ENCODE data around the gene FASN.

Gene FASN

GRCh38 chr17:82062076-82062983 lies 35.7 kb downstream of the FASN start:
- DNase-seq (ENCODE audit: extremely low spot score) = no peak
- ChIA-PET CTCF (no interaction called here), POLR2A (interaction anchor here (1.3 to 6.8 kb wide), 3 partner anchors 8 to 27 kb away, joined by 5 to 46 read pairs (median 6); partner anchors contain the start of genes DCXR, GPS1 and RFNG)
- TF ChIP-seq LEF1 (IDR thresholded peaks at IDR 0.05; ENCODE audit: borderline replicate concordance) = no peak
- TF ChIP-seq L3MBTL2 (conservative IDR thresholded peaks at IDR 0.05) = no peak
- TF ChIP-seq CTBP1 (IDR thresholded peaks at IDR 0.05; ENCODE audit: borderline replicate concordance) = no peak
- no peak for TF ChIP-seq NFRKB (IDR thresholded peaks at IDR 0.05)
- TF ChIP-seq FOXA1 (IDR thresholded peaks at IDR 0.05) = no peak
- no peak for TF ChIP-seq TARDBP (IDR thresholded peaks at IDR 0.05)
- no peak for TF ChIP-seq FOXK2 (IDR thresholded peaks at IDR 0.05)
- no peak for TF ChIP-seq ARNT (IDR thresholded peaks at IDR 0.05)
- no peak for TF ChIP-seq ZNF384 (IDR thresholded peaks at IDR 0.05)
- no peak for TF ChIP-seq HDGF (IDR thresholded peaks at IDR 0.05; ENCODE audit: borderline replicate concordance)
- no peak for TF ChIP-seq SP1 (IDR thresholded peaks at IDR 0.05)
- TF ChIP-seq ELF4 (IDR thresholded peaks at IDR 0.05) = no peak
- TF ChIP-seq SUZ12 (IDR thresholded peaks at IDR 0.05) = no peak
- TF ChIP-seq PKNOX1 (IDR thresholded peaks at IDR 0.05) = no peak

GRCh38 chr17:82061047-82061925 lies 36.8 kb downstream of the FASN start:
- no peak for TF ChIP-seq FOXA1 (IDR thresholded peaks at IDR 0.05)
- TF ChIP-seq BHLHE40 (IDR thresholded peaks at IDR 0.05; ENCODE audit: borderline replicate concordance) = no peak
- no peak for TF ChIP-seq HDGF (IDR thresholded peaks at IDR 0.05; ENCODE audit: borderline replicate concordance)
- no peak for TF ChIP-seq ARNT (IDR thresholded peaks at IDR 0.05)
- TF ChIP-seq TARDBP (IDR thresholded peaks at IDR 0.05) = no peak
- TF ChIP-seq ZNF384 (IDR thresholded peaks at IDR 0.05) = no peak
- no peak for TF ChIP-seq SUZ12 (IDR thresholded peaks at IDR 0.05)
- TF ChIP-seq NFRKB (IDR thresholded peaks at IDR 0.05) = no peak
- no peak for TF ChIP-seq CTBP1 (IDR thresholded peaks at IDR 0.05; ENCODE audit: borderline replicate concordance)
- no peak for TF ChIP-seq PKNOX1 (IDR thresholded peaks at IDR 0.05)
- no peak for TF ChIP-seq FOXM1 (IDR thresholded peaks at IDR 0.05; ENCODE audit: borderline replicate concordance)
- no peak for TF ChIP-seq L3MBTL2 (conservative IDR thresholded peaks at IDR 0.05)
- TF ChIP-seq ELF4 (IDR thresholded peaks at IDR 0.05) = no peak
- no peak for TF ChIP-seq SP1 (IDR thresholded peaks at IDR 0.05)
- no peak for TF ChIP-seq LEF1 (IDR thresholded peaks at IDR 0.05; ENCODE audit: borderline replicate concordance)
- no peak for DNase-seq (ENCODE audit: extremely low spot score)
- CTCF ChIA-PET = no interaction called here
- POLR2A ChIA-PET = interaction anchor here (1.1 to 6.8 kb wide), 6 partner anchors 7 to 37 kb away, joined by 3 to 46 read pairs (median 5); partner anchors contain the start of genes DCXR, FASN, GPS1 and RAC3

- no peak for DNase-seq (ENCODE audit: extremely low spot score)
- no peak for TF ChIP-seq ARNT (IDR thresholded peaks at IDR 0.05)
- TF ChIP-seq CTBP1 (IDR thresholded peaks at IDR 0.05; ENCODE audit: borderline replicate concordance) = no peak
- no peak for TF ChIP-seq ELF4 (IDR thresholded peaks at IDR 0.05)
- no peak for TF ChIP-seq SUZ12 (IDR thresholded peaks at IDR 0.05)
- no peak for TF ChIP-seq LEF1 (IDR thresholded peaks at IDR 0.05; ENCODE audit: borderline replicate concordance)
- TF ChIP-seq ZNF384 (IDR thresholded peaks at IDR 0.05) = no peak
- POLR2A ChIA-PET = interaction anchor here (1.1 to 6.8 kb wide), 5 partner anchors 6 to 38 kb away, joined by 3 to 46 read pairs (median 4); partner anchors contain the start of genes DCXR, FASN, GPS1 and RAC3
- CTCF ChIA-PET = no interaction called here
Observed at GRCh38 chr17:82060614-82061013, 37.4 kb downstream of the FASN start.

- POLR2A ChIA-PET = interaction anchor here (1.1 to 1.9 kb wide), 3 partner anchors 22 to 38 kb away, joined by 3 to 6 read pairs (median 4); partner anchors contain the start of genes DCXR and FASN
- TF ChIP-seq FOXA1 (IDR thresholded peaks at IDR 0.05) (no peak), SP1 (IDR thresholded peaks at IDR 0.05) (no peak), LEF1 (IDR thresholded peaks at IDR 0.05; ENCODE audit: borderline replicate concordance) (no peak), ELF4 (IDR thresholded peaks at IDR 0.05) (no peak), L3MBTL2 (conservative IDR thresholded peaks at IDR 0.05) (no peak), CTBP1 (IDR thresholded peaks at IDR 0.05; ENCODE audit: borderline replicate concordance) (no peak), ARNT (IDR thresholded peaks at IDR 0.05) (no peak), BHLHE40 (IDR thresholded peaks at IDR 0.05; ENCODE audit: borderline replicate concordance) (no peak), FOXK2 (IDR thresholded peaks at IDR 0.05) (no peak), PKNOX1 (IDR thresholded peaks at IDR 0.05) (no peak), ZNF384 (IDR thresholded peaks at IDR 0.05) (no peak), FOXM1 (IDR thresholded peaks at IDR 0.05; ENCODE audit: borderline replicate concordance) (no peak), TARDBP (IDR thresholded peaks at IDR 0.05) (no peak), SUZ12 (IDR thresholded peaks at IDR 0.05) (no peak), NFRKB (IDR thresholded peaks at IDR 0.05) (no peak), HDGF (IDR thresholded peaks at IDR 0.05; ENCODE audit: borderline replicate concordance) (no peak)
- CTCF ChIA-PET = no interaction called here
- no peak for DNase-seq (ENCODE audit: extremely low spot score)
Observed at GRCh38 chr17:82060001-82060380, 38.0 kb downstream of the FASN start.

Measured in HEK293T (cell line).